NB4 (cell line): ENCODE measurements around the gene PCSK2.

Source experiments
- MYC ChIP-seq: IDR thresholded peaks from 2 replicates; pipeline ENCODE4 v1.6.1; 2011; ENCODE audit warnings: low read depth, low read length
- POLR2A ChIP-seq: IDR thresholded peaks from 2 replicates; pipeline ENCODE4 v1.6.1; 2011; ENCODE audit warnings: mild to moderate bottlenecking; ENCODE audit not compliant: insufficient read length; ENCODE audit errors: extremely low read depth
- TF ChIP-seq, protein P1 (sequence below): IDR thresholded peaks from one replicate; pipeline ENCODE4 v1.5.1; 2012; ENCODE audit warnings: low read depth, low read length
- TF ChIP-seq, protein P2 (sequence below): IDR thresholded peaks from 2 replicates; pipeline ENCODE4 v1.6.1; 2011; ENCODE audit warnings: low read depth, low read length

DNA sequence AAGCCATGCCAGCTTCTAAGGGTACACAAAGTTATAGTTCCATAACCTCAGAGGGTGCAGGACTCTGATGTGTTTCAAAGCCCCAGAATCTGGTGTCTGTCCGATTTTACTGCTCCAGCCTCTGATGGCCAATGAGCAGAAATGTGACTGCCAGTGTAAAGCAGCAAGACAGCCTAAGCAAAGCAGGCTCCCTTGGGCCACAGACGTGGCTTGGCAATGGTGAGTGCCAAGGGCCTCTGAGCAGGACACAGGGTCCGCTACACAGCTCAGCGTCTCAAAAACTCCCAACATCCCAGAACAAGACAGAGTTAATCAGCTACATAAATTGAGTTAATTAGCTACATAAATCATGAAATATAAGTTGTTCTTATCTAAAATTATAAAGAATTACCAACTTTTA lies 69.2 kb downstream of the PCSK2 start:
- no peak for TF ChIP-seq POLR2A
- TF ChIP-seq, protein P1, sequence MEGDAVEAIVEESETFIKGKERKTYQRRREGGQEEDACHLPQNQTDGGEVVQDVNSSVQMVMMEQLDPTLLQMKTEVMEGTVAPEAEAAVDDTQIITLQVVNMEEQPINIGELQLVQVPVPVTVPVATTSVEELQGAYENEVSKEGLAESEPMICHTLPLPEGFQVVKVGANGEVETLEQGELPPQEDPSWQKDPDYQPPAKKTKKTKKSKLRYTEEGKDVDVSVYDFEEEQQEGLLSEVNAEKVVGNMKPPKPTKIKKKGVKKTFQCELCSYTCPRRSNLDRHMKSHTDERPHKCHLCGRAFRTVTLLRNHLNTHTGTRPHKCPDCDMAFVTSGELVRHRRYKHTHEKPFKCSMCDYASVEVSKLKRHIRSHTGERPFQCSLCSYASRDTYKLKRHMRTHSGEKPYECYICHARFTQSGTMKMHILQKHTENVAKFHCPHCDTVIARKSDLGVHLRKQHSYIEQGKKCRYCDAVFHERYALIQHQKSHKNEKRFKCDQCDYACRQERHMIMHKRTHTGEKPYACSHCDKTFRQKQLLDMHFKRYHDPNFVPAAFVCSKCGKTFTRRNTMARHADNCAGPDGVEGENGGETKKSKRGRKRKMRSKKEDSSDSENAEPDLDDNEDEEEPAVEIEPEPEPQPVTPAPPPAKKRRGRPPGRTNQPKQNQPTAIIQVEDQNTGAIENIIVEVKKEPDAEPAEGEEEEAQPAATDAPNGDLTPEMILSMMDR, result no peak
- TF ChIP-seq, protein P2, sequence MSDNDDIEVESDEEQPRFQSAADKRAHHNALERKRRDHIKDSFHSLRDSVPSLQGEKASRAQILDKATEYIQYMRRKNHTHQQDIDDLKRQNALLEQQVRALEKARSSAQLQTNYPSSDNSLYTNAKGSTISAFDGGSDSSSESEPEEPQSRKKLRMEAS, result no peak
- no peak for TF ChIP-seq MYC
